ENCODE data around the gene RAC2.

RAC2 gene

GRCh38 chr22:37260901-37261336, 16.9 kb upstream of the RAC2 start:
- H3K4me2 ChIP-seq: peak overlapping the region; percentile 29; the same call in 1 of the 2 replicates
- H3K27ac ChIP-seq: no peak overlapping the region
- H3K36me3 ChIP-seq (ENCODE audit: insufficient read depth): no peaks in the 10 kb centered on the region
- no peaks in the 10 kb centered on the region for H4K20me1 ChIP-seq (ENCODE audit: insufficient read depth)
- H3K27me3 ChIP-seq (ENCODE audit: insufficient read depth, low read depth): no peaks in the 10 kb centered on the region
- no peak overlapping the region for H3K4me3 ChIP-seq (IDR thresholded peaks at IDR 0.05; ENCODE audit: insufficient read depth, low read depth, low read length)
- peak overlapping the region; percentile 36; the same call in 1 of the 2 replicates for H2AFZ ChIP-seq (ENCODE audit: low read depth)
- no peaks in the 10 kb centered on the region for H3K79me2 ChIP-seq (ENCODE audit: insufficient read depth, low read depth)
- peaks cover 11% of the 10 kb centered on the region for H3K4me1 ChIP-seq (ENCODE audit: low read depth, poor library complexity, severe bottlenecking)
- peak; percentile 95 for TF ChIP-seq CTCF (conservative IDR thresholded peaks at IDR 0.05; ENCODE audit: low read depth, low read length)
- no peak overlapping the region for H3K9ac ChIP-seq

GRCh38 chr22:37260155-37260795, 16.2 kb upstream of the RAC2 start:
- H3K36me3 ChIP-seq (ENCODE audit: insufficient read depth): no peaks in the 10 kb centered on the region
- no peak overlapping the region for H3K9ac ChIP-seq
- peak overlapping the region; percentile 36; the same call in 1 of the 2 replicates for H2AFZ ChIP-seq (ENCODE audit: low read depth)
- no peak overlapping the region for H3K27ac ChIP-seq
- no peaks in the 10 kb centered on the region for H3K27me3 ChIP-seq (ENCODE audit: insufficient read depth, low read depth)
- H3K4me2 ChIP-seq: peak overlapping the region; percentile 29; the same call in 1 of the 2 replicates
- TF ChIP-seq CTCF (conservative IDR thresholded peaks at IDR 0.05; ENCODE audit: low read depth, low read length): no peak
- H3K79me2 ChIP-seq (ENCODE audit: insufficient read depth, low read depth): no peaks in the 10 kb centered on the region
- H3K4me3 ChIP-seq (IDR thresholded peaks at IDR 0.05; ENCODE audit: insufficient read depth, low read depth, low read length): no peak overlapping the region
- H4K20me1 ChIP-seq (ENCODE audit: insufficient read depth): no peaks in the 10 kb centered on the region
- peaks cover 11% of the 10 kb centered on the region for H3K4me1 ChIP-seq (ENCODE audit: low read depth, poor library complexity, severe bottlenecking)

DNA sequence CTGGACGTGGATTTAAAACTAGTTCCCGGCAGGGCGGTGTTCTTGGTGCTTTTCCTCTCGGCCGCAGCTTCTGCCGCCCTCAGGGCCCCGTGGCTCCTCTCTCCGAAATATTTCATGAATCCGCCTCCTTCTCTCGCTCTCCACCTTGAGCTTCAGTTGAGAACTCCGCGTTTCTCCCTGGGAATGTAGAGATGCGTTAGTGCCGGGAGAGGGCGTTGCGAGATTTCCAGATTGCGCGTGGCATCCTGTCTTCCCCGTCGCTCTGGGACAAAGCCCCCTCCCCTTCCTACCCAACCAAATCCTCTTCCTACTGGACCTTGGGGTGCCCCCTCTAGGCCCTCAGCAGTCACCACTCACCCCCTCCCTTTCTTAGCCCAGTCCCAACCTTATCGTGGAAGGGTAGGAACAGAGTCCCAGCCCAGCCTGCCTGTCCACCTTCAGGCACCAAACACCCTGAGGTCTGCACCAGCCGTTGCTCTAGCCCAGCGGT, 15.5 kb upstream of the RAC2 start:
- no peak overlapping the region for H2AFZ ChIP-seq (ENCODE audit: low read depth)
- H3K79me2 ChIP-seq (ENCODE audit: insufficient read depth, low read depth): no peaks in the 10 kb centered on the region
- no peaks in the 10 kb centered on the region for H3K27me3 ChIP-seq (ENCODE audit: insufficient read depth, low read depth)
- H3K27ac ChIP-seq: no peak overlapping the region
- no peak for TF ChIP-seq CTCF (conservative IDR thresholded peaks at IDR 0.05; ENCODE audit: low read depth, low read length)
- H4K20me1 ChIP-seq (ENCODE audit: insufficient read depth): no peaks in the 10 kb centered on the region
- no peak overlapping the region for H3K9ac ChIP-seq
- no peak overlapping the region for H3K4me3 ChIP-seq (IDR thresholded peaks at IDR 0.05; ENCODE audit: insufficient read depth, low read depth, low read length)
- H3K36me3 ChIP-seq (ENCODE audit: insufficient read depth): no peaks in the 10 kb centered on the region
- H3K4me1 ChIP-seq (ENCODE audit: low read depth, poor library complexity, severe bottlenecking): peaks cover 11% of the 10 kb centered on the region
- no peak overlapping the region for H3K4me2 ChIP-seq

DNA sequence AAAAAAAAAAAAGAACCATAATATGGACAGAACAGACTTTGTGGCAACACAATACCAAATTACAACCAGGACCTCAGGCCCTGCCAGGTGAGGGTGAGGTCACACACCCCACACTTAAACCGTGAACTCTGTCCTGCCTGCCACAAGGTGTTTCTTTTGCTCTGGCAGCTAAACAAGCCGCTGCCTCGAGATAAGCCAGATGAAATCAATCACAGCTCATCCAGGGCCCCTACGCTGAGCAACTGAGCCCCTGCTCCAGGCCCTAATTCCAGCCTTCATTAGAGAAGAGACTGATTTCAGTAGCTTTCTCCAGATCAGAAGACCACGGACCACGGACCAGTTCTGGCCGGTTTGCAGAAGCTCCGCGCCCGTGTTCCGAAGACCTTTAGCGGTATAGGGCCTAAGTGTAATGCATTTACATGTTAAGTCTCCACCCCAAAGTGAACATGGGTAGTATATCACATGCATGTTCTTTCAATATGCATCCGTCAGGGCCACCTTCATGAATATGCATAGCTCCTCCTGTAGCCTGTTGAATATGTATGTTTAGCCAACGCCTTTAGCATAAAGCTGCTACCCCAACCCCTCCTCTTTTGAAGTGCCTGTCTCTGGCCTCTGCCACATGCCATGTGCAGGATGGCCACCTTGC, 14.8 kb upstream of the RAC2 start:
- no peaks in the 10 kb centered on the region for H3K36me3 ChIP-seq (ENCODE audit: insufficient read depth)
- no peak overlapping the region for H3K9ac ChIP-seq
- H3K79me2 ChIP-seq (ENCODE audit: insufficient read depth, low read depth): no peaks in the 10 kb centered on the region
- H3K4me1 ChIP-seq (ENCODE audit: low read depth, poor library complexity, severe bottlenecking): peaks cover 11% of the 10 kb centered on the region
- no peak overlapping the region for H2AFZ ChIP-seq (ENCODE audit: low read depth)
- TF ChIP-seq CTCF (conservative IDR thresholded peaks at IDR 0.05; ENCODE audit: low read depth, low read length): no peak
- H4K20me1 ChIP-seq (ENCODE audit: insufficient read depth): no peaks in the 10 kb centered on the region
- H3K27me3 ChIP-seq (ENCODE audit: insufficient read depth, low read depth): no peaks in the 10 kb centered on the region
- H3K4me2 ChIP-seq: no peak overlapping the region
- no peak overlapping the region for H3K4me3 ChIP-seq (IDR thresholded peaks at IDR 0.05; ENCODE audit: insufficient read depth, low read depth, low read length)
- H3K27ac ChIP-seq: no peak overlapping the region

Measured in KMS-11 (cell line).